Upper lobe of right lung (tissue), 1 donor: ENCODE results near the gene VIPAS39. TPM values are rescaled to one million over a fixed set of nuclear protein-coding genes. Genes with fewer than 3 reads are reported as not detected.

Experiments used
- ATAC-seq: fragments of 200-7000 bp; cut with Tn5 transposase; one replicate; pipeline ENCODE4 v1.9.1; 2020; ENCODE audit warnings: mild to moderate bottlenecking, moderate library complexity
- DNase-seq: peaks from one replicate; pipeline ENCODE4 v3.0.0-alpha.2; 2020
- H3K27ac ChIP-seq: fragments of 200-600 bp; one replicate; pipeline ENCODE4 v1.8.0; 2022
- H3K27me3 ChIP-seq: fragments of 200-600 bp; one replicate; pipeline ENCODE4 v1.8.0; 2022; ENCODE audit warnings: mild to moderate bottlenecking
- H3K36me3 ChIP-seq: fragments of 200-600 bp; one replicate; pipeline ENCODE4 v1.8.0; 2022
- H3K4me1 ChIP-seq: fragments of 200-600 bp; one replicate; pipeline ENCODE4 v1.8.0; 2022
- H3K4me3 ChIP-seq: fragments of 200-600 bp; one replicate; pipeline ENCODE4 v1.8.0; 2022; ENCODE audit warnings: mild to moderate bottlenecking
- H3K9me3 ChIP-seq: fragments of 200-600 bp; one replicate; pipeline ENCODE4 v1.8.0; 2022
- CTCF ChIP-seq: fragments of 200-600 bp; IDR thresholded peaks from one replicate; pipeline ENCODE4 v1.8.0; 2022; ENCODE audit warnings: antibody characterized with exemption
- intact Hi-C: fragments of 100-400 bp; cut with DNase I; formaldehyde crosslinking; loops from one replicate; pipeline ENCODE4 v1.11.0; 2022
- total RNA-seq: library from RNA; stranded (reverse); fragmentation: NEBNext Ultra II Directional; extraction: Animal tissue kit (Norgen Biotek cat#: 25700); gene quantifications from one replicate; pipeline ENCODE4 v1.2.1, GENCODE V29; 2021
- donor health status: DM: no; HTN: yes; CAD: no; lungs with severe emphysema.

The VIPAS39 gene
- total RNA-seq, 1 donor from 2014 or later = 14.5 TPM

DNA sequence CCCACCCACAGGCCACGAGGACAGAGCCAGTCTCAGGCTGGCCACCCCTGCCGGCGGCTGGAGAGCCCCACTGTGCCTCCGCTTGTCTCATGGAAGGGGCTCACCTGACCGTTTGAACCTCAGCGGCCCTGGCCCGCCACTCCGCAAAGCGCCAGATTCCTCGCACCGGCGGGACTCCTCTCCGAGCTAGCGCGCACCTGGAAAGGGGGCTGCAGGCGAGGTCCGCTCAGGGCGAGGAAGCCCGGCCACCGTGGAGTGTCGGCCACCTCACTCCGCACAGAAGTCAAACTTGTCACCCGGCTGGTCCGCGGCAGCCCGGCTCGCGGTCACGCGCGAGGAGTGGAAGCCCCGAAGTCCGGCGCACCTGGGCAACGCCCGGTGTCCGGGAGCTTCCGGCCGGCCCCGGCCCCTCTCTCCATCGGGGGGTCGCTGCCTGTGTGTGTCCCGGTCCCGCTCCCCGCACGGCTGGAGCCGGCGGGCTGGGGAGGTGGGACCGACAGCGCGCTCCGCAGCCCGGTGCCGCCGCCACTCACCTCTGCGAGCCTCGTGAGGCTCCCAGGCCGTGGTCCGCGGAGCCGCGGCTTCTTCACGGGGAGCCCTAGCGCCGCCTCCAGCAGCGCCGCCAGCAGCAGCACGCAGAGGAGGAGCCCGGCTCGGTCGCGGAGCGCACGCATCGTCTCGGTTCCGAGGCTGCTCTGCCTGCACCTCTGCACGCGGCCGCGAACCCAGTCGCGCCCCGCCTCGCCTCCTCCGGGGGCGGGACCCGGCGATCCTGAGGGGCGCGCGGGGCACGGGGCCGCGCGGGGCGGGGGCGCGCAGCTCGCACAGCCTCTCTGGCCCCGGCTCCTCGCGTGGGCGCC is 40.9 kb upstream of the VIPAS39 start, which contains the start of gene ISM2:
ISM2 (minus strand) TSS at position 697 of the 860 bp plus-strand sequence; CDS start at position 674, 23 bp downstream.
- Histone ChIP-seq H3K36me3 (no peaks in the 10 kb centered on the region), H3K27me3 (peaks cover 36% of the 10 kb centered on the region), H3K9me3 (no peaks in the 10 kb centered on the region), H3K4me1 (peaks cover 12% of the 10 kb centered on the region), H3K4me3 (peak within 1 kb of the TSS; percentile 51), H3K27ac (no peak within 1 kb of the TSS)
- intact Hi-C loops = no loop called here
- TF ChIP-seq CTCF = no peak
- ATAC-seq (peak; percentile 78), DNase-seq (peak; percentile 65)

DNA sequence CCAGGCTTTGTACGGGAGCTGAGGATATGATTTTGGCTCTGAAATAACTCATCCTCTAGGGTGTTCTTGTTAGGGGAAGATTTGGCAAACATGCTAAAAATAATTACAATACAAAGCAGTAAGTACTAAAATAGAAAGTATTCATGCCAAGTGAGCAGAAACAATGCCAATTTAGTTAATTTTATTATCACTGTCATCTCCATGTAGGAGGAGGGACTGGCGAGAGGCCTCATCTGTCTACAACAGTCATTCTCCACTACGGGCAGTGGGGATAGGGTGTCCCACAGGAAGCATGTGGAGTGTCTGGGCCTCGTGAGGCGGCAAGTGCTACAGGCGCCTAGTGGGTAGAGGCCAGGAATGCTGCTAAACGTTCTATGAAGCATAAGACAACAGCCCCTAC is 37.9 kb upstream of the VIPAS39 start:
- Histone ChIP-seq H3K36me3 (no peaks in the 10 kb centered on the region), H3K27me3 (peaks cover 35% of the 10 kb centered on the region), H3K27ac (no peak overlapping the region), H3K4me1 (peaks cover 12% of the 10 kb centered on the region), H3K9me3 (no peaks in the 10 kb centered on the region), H3K4me3 (no peak overlapping the region)
- intact Hi-C loops = no loop called here
- ATAC-seq = no peak
- TF ChIP-seq CTCF = no peak
- DNase-seq = peak; percentile 27

- intact Hi-C loops = no loop called here
- DNase-seq (peak; percentile 29), ATAC-seq (no peak)
- Histone ChIP-seq H3K27me3 (no peaks in the 10 kb centered on the region), H3K9me3 (no peaks in the 10 kb centered on the region), H3K27ac (no peak overlapping the region), H3K4me1 (no peaks in the 10 kb centered on the region), H3K36me3 (no peaks in the 10 kb centered on the region), H3K4me3 (no peak overlapping the region)
- TF ChIP-seq CTCF = no peak
Observed at GRCh38 chr14:77491056-77491455, 33.7 kb upstream of the VIPAS39 start.

GRCh38 chr14:77490347-77490986 is 33.1 kb upstream of the VIPAS39 start:
- Histone ChIP-seq H3K27ac (no peak overlapping the region), H3K36me3 (no peaks in the 10 kb centered on the region), H3K4me1 (no peaks in the 10 kb centered on the region), H3K9me3 (no peaks in the 10 kb centered on the region), H3K27me3 (no peaks in the 10 kb centered on the region), H3K4me3 (no peak overlapping the region)
- no peak for TF ChIP-seq CTCF
- DNase-seq = no peak
- no peak for ATAC-seq
- intact Hi-C loops = no loop called here

DNA sequence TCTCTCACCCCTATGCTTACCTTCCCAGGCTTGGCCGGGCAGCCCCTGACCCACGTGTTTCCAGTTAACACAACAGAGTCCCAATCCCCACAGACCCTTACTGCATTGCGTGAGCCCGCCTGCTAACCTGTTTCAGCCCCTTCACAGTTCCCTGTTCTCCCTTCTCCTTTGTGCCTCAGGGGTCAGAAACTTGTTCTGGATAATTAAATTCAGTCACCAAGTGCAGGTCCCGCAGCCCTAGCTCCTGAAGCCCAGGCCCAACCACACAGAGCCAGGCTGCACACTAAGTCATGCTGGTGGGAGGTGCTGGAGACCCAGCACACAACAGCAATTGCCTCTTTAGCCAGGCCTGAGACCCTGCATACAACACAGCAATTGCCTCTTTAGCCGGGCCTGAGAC is 31.6 kb upstream of the VIPAS39 start:
- Histone ChIP-seq H3K36me3 (no peaks in the 10 kb centered on the region), H3K9me3 (no peaks in the 10 kb centered on the region), H3K4me3 (no peak overlapping the region), H3K27ac (no peak overlapping the region), H3K27me3 (no peaks in the 10 kb centered on the region), H3K4me1 (no peaks in the 10 kb centered on the region)
- intact Hi-C loops = no loop called here
- DNase-seq (no peak), ATAC-seq (no peak)
- no peak for TF ChIP-seq CTCF
